ENCODE measurements around the gene DCHS1. TPM values are rescaled to one million over a fixed set of nuclear protein-coding genes. Genes with fewer than 3 reads are reported as not detected.
A peak's percentile ranks its signal among the peaks of the same experiment; 100 is the strongest.

The DCHS1 gene
- total and polyA plus RNA-seq, 2 experiments from 2014 or later, result 8.0 to 15.2 TPM

- no peaks in the 10 kb centered on the region for H3K27me3 ChIP-seq
- H3K27ac ChIP-seq, result peak overlapping the region; percentile 98
- H3K9me2 ChIP-seq (replicated peaks; ENCODE audit: insufficient read depth), result no peaks in the 10 kb centered on the region
- no peak for TF ChIP-seq EZH2 (IDR thresholded peaks at IDR 0.05; ENCODE audit: borderline replicate concordance)
- TF ChIP-seq EZH2phosphoT487 (IDR thresholded peaks at IDR 0.05; ENCODE audit: low read depth, severe bottlenecking, unreplicated experiment), result no peak
- TF ChIP-seq, protein P1, sequence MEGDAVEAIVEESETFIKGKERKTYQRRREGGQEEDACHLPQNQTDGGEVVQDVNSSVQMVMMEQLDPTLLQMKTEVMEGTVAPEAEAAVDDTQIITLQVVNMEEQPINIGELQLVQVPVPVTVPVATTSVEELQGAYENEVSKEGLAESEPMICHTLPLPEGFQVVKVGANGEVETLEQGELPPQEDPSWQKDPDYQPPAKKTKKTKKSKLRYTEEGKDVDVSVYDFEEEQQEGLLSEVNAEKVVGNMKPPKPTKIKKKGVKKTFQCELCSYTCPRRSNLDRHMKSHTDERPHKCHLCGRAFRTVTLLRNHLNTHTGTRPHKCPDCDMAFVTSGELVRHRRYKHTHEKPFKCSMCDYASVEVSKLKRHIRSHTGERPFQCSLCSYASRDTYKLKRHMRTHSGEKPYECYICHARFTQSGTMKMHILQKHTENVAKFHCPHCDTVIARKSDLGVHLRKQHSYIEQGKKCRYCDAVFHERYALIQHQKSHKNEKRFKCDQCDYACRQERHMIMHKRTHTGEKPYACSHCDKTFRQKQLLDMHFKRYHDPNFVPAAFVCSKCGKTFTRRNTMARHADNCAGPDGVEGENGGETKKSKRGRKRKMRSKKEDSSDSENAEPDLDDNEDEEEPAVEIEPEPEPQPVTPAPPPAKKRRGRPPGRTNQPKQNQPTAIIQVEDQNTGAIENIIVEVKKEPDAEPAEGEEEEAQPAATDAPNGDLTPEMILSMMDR (IDR thresholded peaks at IDR 0.05; ENCODE audit: poor library complexity), result no peak
- H3K4me1 ChIP-seq (ENCODE audit: insufficient read depth), result peaks cover 37% of the 10 kb centered on the region
- 66% methylated on average over 7 of the region's 7 CpGs for WGBS (ENCODE audit: low lambda C conversion rate, missing lambda C conversion rate)
- H3K36me3 ChIP-seq (replicated peaks; ENCODE audit: insufficient read depth, low read depth), result no peaks in the 10 kb centered on the region
- no peak overlapping the region for H2AFZ ChIP-seq
- DNase-seq (ENCODE audit: low spot score), result no peak
- no peaks in the 10 kb centered on the region for H4K20me1 ChIP-seq (ENCODE audit: insufficient read depth, poor library complexity, severe bottlenecking)
- H3K4me3 ChIP-seq, result peak overlapping the region; percentile 80
- H3K79me2 ChIP-seq, result peaks cover 68% of the 10 kb centered on the region
- peak overlapping the region; percentile 96 for H3K4me2 ChIP-seq
- no peaks in the 10 kb centered on the region for H3K9me3 ChIP-seq (ENCODE audit: low read depth)
These were observed 53.3 kb downstream of the DCHS1 start for GRCh38 chr11:6602096-6602940.

- Histone ChIP-seq H3K36me3 (replicated peaks; ENCODE audit: insufficient read depth, low read depth) (no peaks in the 10 kb centered on the region), H3K79me2 (peaks cover 61% of the 10 kb centered on the region), H3K4me2 (no peak overlapping the region), H3K27me3 (no peaks in the 10 kb centered on the region), H3K9me3 (ENCODE audit: low read depth) (no peaks in the 10 kb centered on the region), H3K4me3 (no peak overlapping the region), H2AFZ (no peak overlapping the region), H3K4me1 (ENCODE audit: insufficient read depth) (peaks cover 28% of the 10 kb centered on the region), H4K20me1 (ENCODE audit: insufficient read depth, poor library complexity, severe bottlenecking) (no peaks in the 10 kb centered on the region), H3K9me2 (replicated peaks; ENCODE audit: insufficient read depth) (no peaks in the 10 kb centered on the region), H3K27ac (no peak overlapping the region)
- no peak for DNase-seq (ENCODE audit: low spot score)
- TF ChIP-seq, protein P1 (IDR thresholded peaks at IDR 0.05; ENCODE audit: poor library complexity), result no peak
- no peak for TF ChIP-seq EZH2phosphoT487 (IDR thresholded peaks at IDR 0.05; ENCODE audit: low read depth, severe bottlenecking, unreplicated experiment)
- TF ChIP-seq EZH2 (IDR thresholded peaks at IDR 0.05; ENCODE audit: borderline replicate concordance), result no peak
- WGBS (ENCODE audit: low lambda C conversion rate, missing lambda C conversion rate), result 97% methylated on average over 13 of the region's 13 CpGs
These were observed 54.6 kb downstream of the DCHS1 start for GRCh38 chr11:6601041-6601461.

DNA sequence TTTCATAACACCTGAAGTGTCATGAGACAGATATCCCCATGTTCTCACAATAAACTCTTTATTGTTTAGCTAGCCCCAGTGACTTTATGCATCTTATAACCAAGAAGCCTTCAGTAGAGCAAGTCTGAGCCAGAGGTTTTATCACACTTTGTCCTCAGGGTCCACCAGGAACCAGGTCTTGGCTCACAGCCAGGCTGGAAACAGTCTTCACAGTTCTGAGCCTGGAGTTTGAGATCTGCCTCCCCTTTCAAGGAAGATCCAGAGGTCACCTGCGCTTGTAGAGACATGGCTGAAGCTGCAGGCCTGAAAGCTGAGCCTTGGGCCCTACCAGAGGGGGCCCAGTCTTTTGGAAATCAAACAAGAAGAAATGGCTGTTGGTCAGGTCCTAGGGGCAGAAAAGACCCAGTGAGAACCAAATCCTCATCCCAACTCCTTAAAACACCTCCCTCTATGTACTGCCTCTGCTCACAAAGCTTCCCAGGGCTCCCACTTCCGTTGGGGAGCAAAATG, 55.7 kb downstream of the DCHS1 start:
- Histone ChIP-seq H3K79me2 (peaks cover 50% of the 10 kb centered on the region), H3K4me1 (ENCODE audit: insufficient read depth) (peaks cover 17% of the 10 kb centered on the region), H3K27me3 (no peaks in the 10 kb centered on the region), H3K9me3 (ENCODE audit: low read depth) (no peaks in the 10 kb centered on the region), H3K27ac (no peak overlapping the region), H3K4me3 (no peak overlapping the region), H4K20me1 (ENCODE audit: insufficient read depth, poor library complexity, severe bottlenecking) (no peaks in the 10 kb centered on the region), H3K36me3 (replicated peaks; ENCODE audit: insufficient read depth, low read depth) (no peaks in the 10 kb centered on the region), H2AFZ (no peak overlapping the region), H3K9me2 (replicated peaks; ENCODE audit: insufficient read depth) (no peaks in the 10 kb centered on the region), H3K4me2 (no peak overlapping the region)
- TF ChIP-seq EZH2phosphoT487 (IDR thresholded peaks at IDR 0.05; ENCODE audit: low read depth, severe bottlenecking, unreplicated experiment) (no peak), EZH2 (IDR thresholded peaks at IDR 0.05; ENCODE audit: borderline replicate concordance) (no peak)
- TF ChIP-seq, protein P1 (IDR thresholded peaks at IDR 0.05; ENCODE audit: poor library complexity), result no peak
- 93% methylated on average over 2 of the region's 2 CpGs for WGBS (ENCODE audit: low lambda C conversion rate, missing lambda C conversion rate)
- no peak for DNase-seq (ENCODE audit: low spot score)

Measured in hepatocyte (in vitro differentiated cells).